Spinal cord (tissue), 10 donors: Measurements from ENCODE around the gene MDFIC. TPM values are rescaled to one million over a fixed set of nuclear protein-coding genes. Genes with fewer than 3 reads are reported as not detected.

Experiments used
- DNase-seq, 6 donors: peaks; one replicate each; pipeline versions ENCODE4 v3.0.0 to v3.0.0-alpha.2; 2013 to 2015; ENCODE audit warnings: low spot score in 6 of 6, low read depth in 4 of 6
- H3K27ac ChIP-seq: one replicate; pipeline ENCODE4 v1.5.1; 2013; ENCODE audit warnings: low read depth, low read length, control low read depth
- H3K27me3 ChIP-seq: one replicate; pipeline ENCODE4 v1.6.1; 2013; ENCODE audit warnings: low read length; ENCODE audit not compliant: control insufficient read depth, insufficient read depth
- H3K36me3 ChIP-seq: one replicate; pipeline ENCODE4 v1.6.1; 2013; ENCODE audit warnings: low read length; ENCODE audit not compliant: control insufficient read depth, insufficient read depth
- H3K4me1 ChIP-seq: one replicate; pipeline ENCODE4 v1.6.1; 2013; ENCODE audit warnings: low read length; ENCODE audit not compliant: control insufficient read depth, insufficient read depth
- H3K4me3 ChIP-seq: one replicate; pipeline ENCODE4 v1.5.1; 2013; ENCODE audit warnings: low read depth, low read length, control low read depth
- H3K9me3 ChIP-seq: one replicate; pipeline ENCODE4 v1.6.1; 2013; ENCODE audit warnings: low read length; ENCODE audit not compliant: control insufficient read depth, insufficient read depth
- WGBS: methylation state at CpG from one replicate; pipeline ENCODE4 v1.1.5; 2013; ENCODE audit warnings: missing lambda C conversion rate; ENCODE audit not compliant: insufficient coverage; 5-methylcytosine and 5-hydroxymethylcytosine counted together
- polyA plus RNA-seq, 2 donors: library from polyadenylated mRNA; unstranded; fragments of 120-200 nt; gene quantifications; one replicate each; pipeline ENCODE4 v1.2.1, GENCODE V29; 2013; ENCODE audit not compliant: insufficient read length in 2 of 2
- total RNA-seq, 2 donors: library from RNA; depleted of rRNA in 1 of 2; stranded (reverse); fragments of 120-200 nt in 1 of 2; fragments of >200 nt in 1 of 2; gene quantifications; one replicate each; pipeline versions ENCODE4 v1.2.3 to v1.2.4, GENCODE V29; 2013 to 2014
- donor health status: healthy.

Gene MDFIC
- total and polyA plus RNA-seq, 4 donors, result 16.9 to 94.8 (median 28.2) TPM

DNA sequence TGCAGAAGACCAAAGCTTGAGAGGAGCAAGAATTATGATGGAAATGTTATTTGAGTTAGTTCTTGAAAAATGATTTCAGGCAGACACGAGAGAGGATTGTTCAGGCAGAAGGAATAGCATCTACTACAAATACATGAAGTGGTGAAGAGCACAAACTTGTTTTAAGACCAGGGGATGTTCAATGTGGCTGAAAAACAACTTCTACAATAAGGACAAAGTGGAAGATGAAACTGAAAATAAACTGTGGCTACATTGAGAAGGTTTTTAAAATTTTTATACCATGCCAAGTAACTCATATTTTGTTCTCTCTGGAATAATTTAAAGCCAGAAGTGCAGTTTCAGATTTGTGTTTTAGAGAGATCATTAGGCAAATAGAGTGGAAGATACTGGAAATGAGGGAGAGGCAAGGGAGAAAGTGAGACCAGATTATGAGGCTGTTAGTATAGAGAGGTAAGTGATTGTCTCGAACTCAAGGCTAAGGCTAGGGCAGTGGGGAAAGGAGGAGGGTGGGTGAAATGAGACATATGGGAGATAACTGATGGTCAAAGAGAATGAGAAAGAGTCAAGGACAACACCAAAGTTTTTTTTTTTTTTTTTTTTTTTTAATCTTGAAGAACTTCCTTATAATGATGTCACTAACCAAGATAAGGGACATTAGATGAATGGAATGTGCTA, 115.4 kb downstream of the MDFIC start:
- DNase-seq, result no peak
- WGBS, result 100% methylated on average over 1 of the region's 2 CpGs

DNA sequence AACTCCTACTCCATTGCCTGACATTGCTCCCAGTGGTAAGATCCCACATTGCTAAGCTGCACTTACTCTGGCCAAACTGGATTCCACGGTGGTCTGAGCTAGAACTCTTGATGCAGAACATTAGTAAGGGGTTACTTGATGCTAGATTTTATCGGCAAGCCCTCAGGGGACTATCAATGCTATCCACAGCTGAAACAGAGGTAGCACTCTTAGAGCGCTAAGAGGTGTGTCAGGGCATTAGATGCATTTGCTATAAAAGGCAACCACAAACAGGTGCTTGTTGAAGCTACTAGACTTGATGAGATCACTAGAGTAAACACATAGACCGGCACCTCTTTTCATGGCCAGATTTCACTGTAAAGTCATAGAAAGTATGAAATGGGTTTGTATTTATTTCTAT, 116.3 kb downstream of the MDFIC start:
- no peaks in the 10 kb centered on the region for H3K36me3 ChIP-seq
- H3K4me1 ChIP-seq, result no peaks in the 10 kb centered on the region
- WGBS, result 100% methylated on average over 1 of the region's 4 CpGs
- no peak overlapping the region for H3K27ac ChIP-seq
- H3K4me3 ChIP-seq, result no peak overlapping the region
- H3K9me3 ChIP-seq, result no peaks in the 10 kb centered on the region
- DNase-seq, result no peak
- H3K27me3 ChIP-seq, result no peaks in the 10 kb centered on the region

More for the DNA sequence above, 115.4 kb downstream of the MDFIC start:
- H3K9me3 ChIP-seq, result no peaks in the 10 kb centered on the region
- no peak overlapping the region for H3K4me3 ChIP-seq
- no peaks in the 10 kb centered on the region for H3K36me3 ChIP-seq
- no peaks in the 10 kb centered on the region for H3K27me3 ChIP-seq
- H3K27ac ChIP-seq, result no peak overlapping the region
- no peaks in the 10 kb centered on the region for H3K4me1 ChIP-seq

DNA sequence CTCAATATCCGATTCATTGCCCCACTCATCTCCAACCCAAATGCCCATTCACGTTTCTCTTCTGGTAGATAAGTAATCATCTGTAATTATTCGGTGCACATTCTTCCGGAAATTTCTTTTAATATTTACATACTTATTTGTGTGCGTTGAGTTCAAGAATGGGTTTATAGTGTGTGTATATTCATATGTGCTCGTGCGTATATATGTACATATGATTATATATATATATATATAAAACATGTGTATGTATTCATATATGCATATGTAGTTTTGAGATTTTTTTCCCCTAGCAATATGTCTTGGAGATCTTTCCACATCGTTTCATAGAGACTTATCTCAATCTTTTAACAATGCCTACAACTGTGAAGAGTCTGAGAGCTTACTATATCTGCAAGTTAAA, 118.2 kb downstream of the MDFIC start:
- no peaks in the 10 kb centered on the region for H3K9me3 ChIP-seq
- no peak overlapping the region for H3K27ac ChIP-seq
- no peak for DNase-seq
- WGBS, result 90% methylated on average over 2 of the region's 8 CpGs
- H3K4me3 ChIP-seq, result no peak overlapping the region
- no peaks in the 10 kb centered on the region for H3K27me3 ChIP-seq
- H3K36me3 ChIP-seq, result no peaks in the 10 kb centered on the region
- no peaks in the 10 kb centered on the region for H3K4me1 ChIP-seq

DNA sequence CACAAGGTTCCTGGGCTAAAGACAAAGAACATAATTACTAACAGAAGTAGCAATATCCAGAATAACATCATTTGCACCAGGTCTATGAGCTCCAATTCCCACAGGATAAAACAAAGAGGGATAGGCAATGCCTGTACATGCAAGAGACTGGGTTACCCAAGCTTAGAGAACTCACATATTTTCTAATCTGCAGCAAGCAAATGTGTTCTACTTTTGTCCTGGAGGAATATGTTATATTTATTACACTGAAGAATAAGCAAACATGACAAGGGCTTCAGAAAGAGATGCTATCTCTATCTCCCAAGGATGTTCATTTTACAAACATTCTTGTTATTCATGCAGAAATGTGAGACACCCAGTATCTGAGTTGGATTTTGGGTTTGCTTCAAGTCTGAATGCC, 118.6 kb downstream of the MDFIC start:
- Histone ChIP-seq H3K27me3 (no peaks in the 10 kb centered on the region), H3K27ac (no peak overlapping the region), H3K9me3 (no peaks in the 10 kb centered on the region), H3K4me1 (no peaks in the 10 kb centered on the region), H3K4me3 (no peak overlapping the region), H3K36me3 (no peaks in the 10 kb centered on the region)
- DNase-seq, result no peak

DNA sequence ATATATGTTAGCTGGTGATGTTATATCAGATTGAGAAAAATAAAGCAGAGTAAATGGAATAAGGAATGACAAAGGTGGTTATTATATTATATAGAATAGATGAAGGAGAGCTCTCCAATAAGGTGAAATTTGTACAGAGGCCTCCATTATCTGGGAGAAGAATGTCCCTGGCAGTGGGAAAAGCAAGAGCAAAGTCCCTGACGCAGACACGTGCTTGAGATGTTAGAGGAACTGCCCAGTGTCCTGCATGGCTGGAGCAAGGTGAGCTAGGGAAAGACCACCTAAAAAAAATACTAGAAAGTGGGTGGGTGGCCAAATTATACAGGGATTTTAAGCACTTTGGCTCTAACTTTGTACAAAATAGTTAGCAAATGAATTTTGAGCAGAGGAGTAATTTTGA, 120.7 kb downstream of the MDFIC start:
- H3K36me3 ChIP-seq, result no peaks in the 10 kb centered on the region
- no peak for DNase-seq
- 60% methylated on average over 2 of the region's 2 CpGs for WGBS
- no peaks in the 10 kb centered on the region for H3K27me3 ChIP-seq
- H3K9me3 ChIP-seq, result no peaks in the 10 kb centered on the region
- H3K4me3 ChIP-seq, result no peak overlapping the region
- no peak overlapping the region for H3K27ac ChIP-seq
- no peaks in the 10 kb centered on the region for H3K4me1 ChIP-seq

DNA sequence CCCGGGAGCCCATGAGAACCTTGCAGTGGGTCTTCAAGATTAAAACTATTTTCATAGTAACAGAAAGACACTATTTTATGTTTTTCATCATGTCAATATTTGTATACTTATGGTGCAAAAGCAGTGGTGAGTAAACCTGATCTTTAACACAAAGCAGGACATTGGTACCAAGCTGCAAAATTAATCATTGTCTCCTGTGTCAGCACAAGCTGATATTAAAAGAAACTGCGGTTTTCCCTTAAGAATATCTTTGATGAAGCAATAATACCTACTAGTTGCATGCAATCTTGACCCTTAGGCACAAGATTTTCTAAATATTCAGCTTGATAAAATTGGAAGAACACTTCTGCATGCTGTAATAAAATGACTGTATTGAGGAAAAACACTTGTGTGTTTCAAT, 121.7 kb downstream of the MDFIC start:
- WGBS, result no CpG with 5 or more reads among the region's 2 CpGs
- no peak overlapping the region for H3K4me3 ChIP-seq
- H3K9me3 ChIP-seq, result no peaks in the 10 kb centered on the region
- H3K4me1 ChIP-seq, result no peaks in the 10 kb centered on the region
- no peak for DNase-seq
- no peaks in the 10 kb centered on the region for H3K27me3 ChIP-seq
- no peaks in the 10 kb centered on the region for H3K36me3 ChIP-seq
- H3K27ac ChIP-seq, result no peak overlapping the region

DNA sequence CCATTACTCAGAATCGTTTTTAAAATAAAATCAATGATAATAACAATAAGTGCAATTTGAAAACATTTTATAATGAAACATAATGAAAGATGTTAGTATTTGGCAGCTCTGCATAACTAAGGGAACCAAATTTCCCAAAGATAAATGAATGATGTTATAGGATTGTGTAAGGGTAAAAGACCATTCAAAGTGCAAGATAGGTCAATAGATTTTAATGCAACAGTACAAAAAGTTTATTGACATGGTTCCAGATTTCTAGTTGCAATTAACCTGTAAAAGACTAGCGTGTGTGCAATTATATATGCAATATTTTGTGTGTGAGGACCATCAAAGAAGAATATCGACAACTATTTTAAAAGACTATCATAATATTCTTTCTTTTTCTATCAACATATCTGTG, 122.3 kb downstream of the MDFIC start:
- no CpG with 5 or more reads among the region's 3 CpGs for WGBS
- no peaks in the 10 kb centered on the region for H3K36me3 ChIP-seq

DNA sequence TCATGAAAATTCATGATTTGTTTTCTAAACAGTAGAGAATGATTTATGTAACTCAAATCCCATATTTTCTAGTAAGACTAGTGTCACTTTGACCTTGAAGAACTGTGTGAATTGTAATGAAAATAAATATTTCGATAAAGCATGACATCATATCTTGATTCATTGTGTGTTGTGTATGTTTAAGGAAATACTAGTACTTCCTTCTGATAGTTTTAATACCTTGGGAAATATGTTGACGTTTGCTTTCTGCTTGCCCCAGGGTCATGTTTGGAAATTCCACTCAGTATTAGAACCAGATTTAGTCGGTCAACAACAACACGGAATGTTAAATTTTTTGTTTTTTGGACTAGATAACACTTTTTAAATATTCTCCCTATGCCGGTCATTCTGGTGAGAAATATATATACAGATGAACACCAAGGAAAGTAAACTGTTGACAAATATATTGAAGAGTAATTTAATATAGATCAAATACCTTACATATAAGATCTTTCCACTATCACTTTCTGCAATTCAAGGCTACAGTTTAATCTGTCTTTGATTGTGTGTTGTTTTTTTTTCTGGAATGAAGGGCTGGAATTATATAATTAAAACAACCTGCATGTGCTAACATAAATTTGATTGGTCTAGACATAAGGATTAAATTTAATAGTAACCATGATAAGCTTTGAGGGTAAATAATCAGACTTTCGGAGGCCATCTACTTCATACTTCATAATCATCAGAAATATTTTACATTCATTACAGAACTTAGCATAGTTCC, 126.2 kb downstream of the MDFIC start:
- H3K27ac ChIP-seq, result no peak overlapping the region
- no peak overlapping the region for H3K4me3 ChIP-seq
- DNase-seq, result no peak
- no peaks in the 10 kb centered on the region for H3K27me3 ChIP-seq
- no peaks in the 10 kb centered on the region for H3K9me3 ChIP-seq
- no peaks in the 10 kb centered on the region for H3K4me1 ChIP-seq
- WGBS, result no CpG with 5 or more reads among the region's 6 CpGs
- H3K36me3 ChIP-seq, result no peaks in the 10 kb centered on the region

More for the DNA sequence above, 122.3 kb downstream of the MDFIC start:
- Histone ChIP-seq H3K4me1 (no peaks in the 10 kb centered on the region), H3K9me3 (no peaks in the 10 kb centered on the region), H3K27ac (no peak overlapping the region), H3K27me3 (no peaks in the 10 kb centered on the region), H3K4me3 (no peak overlapping the region)
- no peak for DNase-seq

DNA sequence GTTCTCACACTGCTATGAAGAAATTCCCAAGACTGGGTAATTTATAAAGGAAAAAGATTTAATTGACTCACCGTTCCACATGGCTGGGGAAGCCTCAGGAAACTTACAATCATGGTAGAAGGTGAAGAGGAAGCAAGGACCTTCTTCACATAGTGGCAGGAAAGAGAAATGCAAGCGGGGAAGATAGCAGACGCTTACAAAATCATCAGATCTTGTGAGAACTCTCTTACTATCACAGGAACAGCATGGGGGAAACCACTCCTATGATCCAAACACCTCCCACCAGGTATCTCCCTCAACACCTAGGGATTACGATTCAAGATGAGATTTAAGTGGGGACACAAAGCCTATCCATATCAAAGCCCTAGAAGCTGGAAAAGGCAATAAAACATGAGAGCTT, 130.8 kb downstream of the MDFIC start:
- no peak for DNase-seq
- Histone ChIP-seq H3K9me3 (no peaks in the 10 kb centered on the region), H3K27me3 (no peaks in the 10 kb centered on the region), H3K36me3 (no peaks in the 10 kb centered on the region), H3K27ac (no peak overlapping the region), H3K4me1 (no peaks in the 10 kb centered on the region), H3K4me3 (no peak overlapping the region)
- 75% methylated on average over 1 of the region's 4 CpGs for WGBS

DNA sequence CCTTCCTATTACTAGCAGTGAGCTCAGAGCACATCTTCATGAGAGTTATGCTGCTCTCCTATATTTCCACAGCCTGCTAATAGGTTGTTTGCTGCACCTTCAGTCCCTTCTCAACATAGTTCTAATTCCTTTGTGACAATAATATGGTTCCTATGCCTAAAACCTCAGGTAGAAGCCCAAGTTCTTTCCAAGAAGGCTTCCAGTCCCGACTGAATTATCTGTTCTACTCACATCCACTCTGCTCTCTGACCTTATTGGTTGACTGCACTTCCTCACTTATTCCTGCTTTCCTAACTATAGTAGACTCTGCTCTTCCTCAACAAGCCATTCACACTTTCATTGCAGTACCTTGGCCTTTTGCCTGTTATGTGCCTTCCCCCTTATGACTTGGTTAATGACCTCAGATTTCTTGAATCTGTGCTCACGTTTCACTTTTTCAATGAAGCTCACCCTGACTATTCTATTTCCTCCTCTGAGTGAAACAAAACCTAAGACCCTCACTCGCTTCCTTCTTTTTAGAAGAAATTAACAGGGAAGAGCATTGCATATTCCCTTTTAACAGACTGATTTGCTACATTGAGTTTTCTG, 132.7 kb downstream of the MDFIC start:
- no peak overlapping the region for H3K4me3 ChIP-seq
- H3K36me3 ChIP-seq, result no peaks in the 10 kb centered on the region
- H3K27ac ChIP-seq, result no peak overlapping the region
- no peaks in the 10 kb centered on the region for H3K4me1 ChIP-seq
- no peaks in the 10 kb centered on the region for H3K27me3 ChIP-seq
- H3K9me3 ChIP-seq, result no peaks in the 10 kb centered on the region
- WGBS, result 40% methylated on average over 1 of the region's 3 CpGs
- DNase-seq, result no peak
